GM19395 (cell line): ENCODE data around the gene TMBIM4.
A peak's percentile ranks its signal among the peaks of the same experiment; 100 is the strongest.
"Not testable (repeated sequence)": the region's sequence is repeated elsewhere in the genome, so short reads cannot be mapped to it uniquely, and the experiment has no call there.

Experiments used
- ATAC-seq: cut with Tn5 transposase; IDR thresholded peaks from one replicate; pipeline ENCODE4 v1.9.1; 2021; ENCODE audit warnings: mild to moderate bottlenecking, moderate library complexity; ENCODE audit not compliant: unreplicated experiment

The TMBIM4 gene

GRCh38 chr12:66169221-66170170 is at the start of gene TMBIM4:
TMBIM4 (minus strand) TSS chr12:66169996; CDS start chr12:66169951, 45 bp downstream.
- peak; percentile 86 for ATAC-seq

GRCh38 chr12:66217342-66217917 is 47.6 kb upstream of the TMBIM4 start:
- ATAC-seq, result no peak

GRCh38 chr12:66213011-66213410 is 43.2 kb upstream of the TMBIM4 start:
- ATAC-seq, result not testable (repeated sequence)

GRCh38 chr12:66211573-66211972 is 41.8 kb upstream of the TMBIM4 start:
- ATAC-seq, result not testable (repeated sequence)

- ATAC-seq, result no peak
Observed at GRCh38 chr12:66210840-66211239, 41.0 kb upstream of the TMBIM4 start.

- no peak for ATAC-seq
Observed at GRCh38 chr12:66206141-66206540, 36.3 kb upstream of the TMBIM4 start.

GRCh38 chr12:66203820-66204219 is 34.0 kb upstream of the TMBIM4 start:
- ATAC-seq, result no peak

GRCh38 chr12:66199831-66200509 is 30.2 kb upstream of the TMBIM4 start:
- no peak for ATAC-seq

GRCh38 chr12:66199141-66199540 is 29.3 kb upstream of the TMBIM4 start:
- ATAC-seq, result no peak

- ATAC-seq, result no peak
Observed at GRCh38 chr12:66197495-66197921, 27.7 kb upstream of the TMBIM4 start.

GRCh38 chr12:66196806-66197205 is 27.0 kb upstream of the TMBIM4 start:
- ATAC-seq, result peak; percentile 92

- ATAC-seq, result no peak
Observed at GRCh38 chr12:66195242-66195641, 25.4 kb upstream of the TMBIM4 start.

- no peak for ATAC-seq
Observed at GRCh38 chr12:66194122-66194521, 24.3 kb upstream of the TMBIM4 start.

- ATAC-seq, result no peak
Observed at GRCh38 chr12:66191547-66192126, 21.8 kb upstream of the TMBIM4 start.

GRCh38 chr12:66190519-66191370 is 20.9 kb upstream of the TMBIM4 start:
- ATAC-seq, result peak; percentile 40

- no peak for ATAC-seq
Observed at GRCh38 chr12:66189889-66190288, 20.1 kb upstream of the TMBIM4 start.

GRCh38 chr12:66189486-66189843 is 19.7 kb upstream of the TMBIM4 start:
- peak; percentile 25 for ATAC-seq

GRCh38 chr12:66188584-66189485 is 19.0 kb upstream of the TMBIM4 start, which contains the start of gene IRAK3:
IRAK3 (plus strand) TSS chr12:66189214; CDS start chr12:66189300, 86 bp downstream.
- peak; percentile 59 for ATAC-seq

GRCh38 chr12:66187821-66188220 is 18.0 kb upstream of the TMBIM4 start:
- ATAC-seq, result no peak
